Endothelial cell of hepatic sinusoid (primary cell): ENCODE results near the gene DSG2.

Experiments
- in situ Hi-C: cut with HindIII; loops from 2 replicates; pipeline ENCODE4 v1.10.0; 2017; ENCODE audit warnings: low sequenced_read_pairs

The DSG2 gene

GRCh38 chr18:31583185-31583854 lies 85.3 kb downstream of the DSG2 start:
- in situ Hi-C loops = no loop called here

DNA sequence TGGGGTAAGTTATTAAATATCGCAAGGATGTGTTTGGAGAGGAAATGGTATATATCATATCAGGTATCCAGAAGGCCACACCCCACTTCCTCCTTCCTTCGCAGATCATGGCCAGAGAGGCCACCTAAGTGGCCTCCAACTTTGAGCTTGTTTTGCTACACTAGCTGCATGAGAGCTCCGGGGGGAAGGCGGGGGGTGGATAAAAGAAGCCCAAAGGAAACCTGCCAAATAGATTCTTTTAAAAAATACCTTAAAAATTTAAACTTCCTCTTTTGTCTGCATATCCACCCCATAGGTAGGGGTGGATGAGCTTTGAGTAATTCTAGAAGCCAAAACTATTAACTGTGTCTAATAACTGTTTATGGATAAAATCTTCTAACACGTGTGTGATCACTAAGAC lies 88.0 kb downstream of the DSG2 start:
- in situ Hi-C loops = no loop called here

GRCh38 chr18:31586616-31587015 lies 88.6 kb downstream of the DSG2 start:
- in situ Hi-C loops = no loop called here

GRCh38 chr18:31587529-31587928 lies 89.6 kb downstream of the DSG2 start:
- in situ Hi-C loops = no loop called here

DNA sequence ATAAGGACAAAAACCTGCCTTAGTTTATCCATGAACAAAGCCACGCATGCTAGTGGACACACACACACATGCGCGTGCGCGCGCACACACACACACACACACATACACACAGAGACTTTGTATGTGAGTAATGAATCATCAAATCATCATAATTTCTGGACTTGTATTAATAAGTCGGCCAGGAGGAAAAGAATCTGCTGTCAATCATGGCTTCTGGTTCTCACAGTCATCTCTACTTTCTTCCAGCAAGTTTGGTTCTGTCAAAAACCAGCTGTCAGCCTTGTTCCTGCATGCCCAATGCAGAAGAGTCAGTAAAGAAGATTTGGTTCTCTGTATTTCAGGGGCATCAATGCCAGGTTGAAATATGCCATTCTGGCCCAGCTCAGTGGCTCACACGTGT lies 92.6 kb downstream of the DSG2 start:
- in situ Hi-C loops = no loop called here

DNA sequence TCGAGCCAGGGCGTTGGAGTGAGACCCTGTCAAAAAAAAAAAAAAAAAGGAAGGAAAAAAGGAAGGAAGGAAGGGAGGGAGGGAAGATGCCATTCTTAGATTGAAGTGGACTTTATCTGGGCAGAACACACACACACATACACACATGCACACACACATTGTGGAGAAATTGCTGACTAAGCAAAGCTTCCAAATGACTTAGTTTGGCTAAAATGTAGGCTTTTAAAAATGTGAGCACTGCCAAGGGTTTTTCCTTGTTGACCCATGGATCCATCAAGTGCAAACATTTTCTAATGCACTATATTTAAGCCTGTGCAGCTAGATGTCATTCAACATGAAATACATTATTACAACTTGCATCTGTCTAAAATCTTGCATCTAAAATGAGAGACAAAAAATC lies 93.1 kb downstream of the DSG2 start:
- in situ Hi-C loops = no loop called here

DNA sequence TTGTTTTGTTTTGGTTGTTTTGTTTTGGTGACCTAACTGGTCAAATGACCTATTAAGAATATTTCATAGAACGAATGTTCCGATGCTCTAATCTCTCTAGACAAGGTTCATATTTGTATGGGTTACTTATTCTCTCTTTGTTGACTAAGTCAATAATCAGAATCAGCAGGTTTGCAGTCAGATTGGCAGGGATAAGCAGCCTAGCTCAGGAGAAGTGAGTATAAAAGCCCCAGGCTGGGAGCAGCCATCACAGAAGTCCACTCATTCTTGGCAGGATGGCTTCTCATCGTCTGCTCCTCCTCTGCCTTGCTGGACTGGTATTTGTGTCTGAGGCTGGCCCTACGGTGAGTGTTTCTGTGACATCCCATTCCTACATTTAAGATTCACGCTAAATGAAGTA lies 93.7 kb downstream of the DSG2 start, which contains the start of gene TTR:
Gene TTR (plus strand): TSS at position 250 of the 400 bp plus-strand sequence. CDS start 26 bp downstream, at position 276.
- in situ Hi-C loops = no loop called here

DNA sequence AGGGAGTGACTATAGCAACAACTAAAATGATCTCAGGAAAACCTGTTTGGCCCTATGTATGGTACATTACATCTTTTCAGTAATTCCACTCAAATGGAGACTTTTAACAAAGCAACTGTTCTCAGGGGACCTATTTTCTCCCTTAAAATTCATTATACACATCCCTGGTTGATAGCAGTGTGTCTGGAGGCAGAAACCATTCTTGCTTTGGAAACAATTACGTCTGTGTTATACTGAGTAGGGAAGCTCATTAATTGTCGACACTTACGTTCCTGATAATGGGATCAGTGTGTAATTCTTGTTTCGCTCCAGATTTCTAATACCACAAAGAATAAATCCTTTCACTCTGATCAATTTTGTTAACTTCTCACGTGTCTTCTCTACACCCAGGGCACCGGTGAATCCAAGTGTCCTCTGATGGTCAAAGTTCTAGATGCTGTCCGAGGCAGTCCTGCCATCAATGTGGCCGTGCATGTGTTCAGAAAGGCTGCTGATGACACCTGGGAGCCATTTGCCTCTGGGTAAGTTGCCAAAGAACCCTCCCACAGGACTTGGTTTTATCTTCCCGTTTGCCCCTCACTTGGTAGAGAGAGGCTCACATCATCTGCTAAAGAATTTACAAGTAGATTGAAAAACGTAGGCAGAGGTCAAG lies 94.7 kb downstream of the DSG2 start:
- in situ Hi-C loops = no loop called here

- in situ Hi-C loops = no loop called here
These were observed 97.3 kb downstream of the DSG2 start for GRCh38 chr18:31595121-31595771.

DNA sequence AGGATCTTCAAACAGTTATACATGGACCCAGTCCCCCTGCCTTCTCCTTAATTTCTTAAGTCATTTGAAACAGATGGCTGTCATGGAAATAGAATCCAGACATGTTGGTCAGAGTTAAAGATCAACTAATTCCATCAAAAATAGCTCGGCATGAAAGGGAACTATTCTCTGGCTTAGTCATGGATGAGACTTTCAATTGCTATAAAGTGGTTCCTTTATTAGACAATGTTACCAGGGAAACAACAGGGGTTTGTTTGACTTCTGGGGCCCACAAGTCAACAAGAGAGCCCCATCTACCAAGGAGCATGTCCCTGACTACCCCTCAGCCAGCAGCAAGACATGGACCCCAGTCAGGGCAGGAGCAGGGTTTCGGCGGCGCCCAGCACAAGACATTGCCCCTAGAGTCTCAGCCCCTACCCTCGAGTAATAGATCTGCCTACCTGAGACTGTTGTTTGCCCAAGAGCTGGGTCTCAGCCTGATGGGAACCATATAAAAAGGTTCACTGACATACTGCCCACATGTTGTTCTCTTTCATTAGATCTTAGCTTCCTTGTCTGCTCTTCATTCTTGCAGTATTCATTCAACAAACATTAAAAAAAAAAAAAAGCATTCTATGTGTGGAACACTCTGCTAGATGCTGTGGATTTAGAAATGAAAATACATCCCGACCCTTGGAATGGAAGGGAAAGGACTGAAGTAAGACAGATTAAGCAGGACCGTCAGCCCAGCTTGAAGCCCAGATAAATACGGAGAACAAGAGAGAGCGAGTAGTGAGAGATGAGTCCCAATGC lies 98.3 kb downstream of the DSG2 start:
- in situ Hi-C loops = no loop called here

GRCh38 chr18:31598021-31598805 lies 100.2 kb downstream of the DSG2 start:
- in situ Hi-C loops = no loop called here
